GM12878 (cell line): Measurements from ENCODE around the gene ATF6. TPM values are rescaled to one million over a fixed set of nuclear protein-coding genes. Genes with fewer than 3 reads are reported as not detected.

Source experiments
- ATAC-seq: fragments of 200-7000 bp; cut with Tn5 transposase; 3 replicates; pipeline ENCODE4 v1.9.1; 2020; ENCODE audit warnings: mild to moderate bottlenecking, moderate library complexity
- BruUV-seq: library from RNA; stranded (reverse); fragments of 400-500 nt; replicated peaks from 2 replicates; lab custom pipeline; 2021; lab: Mats Ljungman, UMichigan
- CTCF ChIA-PET: fragments of 300-600 bp; sonication (Branson Sonifier 250); formaldehyde crosslinking; extraction: SDS; loops from one replicate; lab custom pipeline; 2021; ENCODE audit warnings: inconsistent platforms; lab: Yijun Ruan, JAX
- POLR2A ChIA-PET: fragments of 350-600 bp; formaldehyde crosslinking; extraction: SDS; loops from one replicate; lab custom pipeline; 2021; ENCODE audit warnings: inconsistent platforms; lab: Charles Lee
- RAD21 ChIA-PET: fragments of 300-600 bp; sonication (Branson Sonifier 250); formaldehyde crosslinking; loops from one replicate; lab custom pipeline; 2023; ENCODE audit warnings: antibody characterized with exemption; ENCODE audit not compliant: unreplicated experiment; lab: Charles Lee
- SMC1A ChIA-PET: fragments of 300-600 bp; sonication (Branson Sonifier 250); formaldehyde crosslinking; loops from one replicate; lab custom pipeline; 2023; ENCODE audit not compliant: unreplicated experiment, uncharacterized antibody; lab: Charles Lee
- DNase-seq: peaks from one replicate; pipeline ENCODE4 v3.0.0-alpha.2; 2011; ENCODE audit warnings: low read depth, low spot score
- FAIRE-seq: peaks from 3 replicates; lab custom pipeline; 2011; peaks lifted over from hg19 to GRCh38; lab: Jason Lieb, UNC
- H2AFZ ChIP-seq: 2 replicates; pipeline ENCODE4 v1.6.0; 2011; ENCODE audit warnings: low read depth, low read length, control low read depth; ENCODE audit not compliant: control insufficient read depth
- H3K27ac ChIP-seq: 2 replicates; pipeline ENCODE4 v1.5.1; 2011; ENCODE audit warnings: control low read depth; ENCODE audit not compliant: control insufficient read depth, insufficient read depth
- H3K27me3 ChIP-seq, 2 experiments: replicated peaks in 1 of 2; 2 replicates each; pipeline versions ENCODE4 v1.6.0 to v1.6.1; 2011; ENCODE audit warnings: low read length in 1 of 2; ENCODE audit not compliant: control insufficient read depth in 2 of 2, insufficient read depth in 2 of 2
- H3K36me3 ChIP-seq, 2 experiments: 2 replicates each; pipeline ENCODE4 v1.5.1; 2011; ENCODE audit warnings: low read length in 1 of 2; ENCODE audit not compliant: control insufficient read depth in 2 of 2, insufficient read depth in 2 of 2
- H3K4me1 ChIP-seq: 2 replicates; pipeline ENCODE4 v1.6.1; 2011; ENCODE audit warnings: mild to moderate bottlenecking, low read length, moderate library complexity, mixed read lengths; ENCODE audit not compliant: control insufficient read depth, insufficient read depth
- H3K4me2 ChIP-seq: 2 replicates; pipeline ENCODE4 v1.6.0; 2011; ENCODE audit warnings: control low read depth; ENCODE audit not compliant: control insufficient read depth, insufficient read depth
- H3K4me3 ChIP-seq: fragments of 200-600 bp; sonication (generic); 2 replicates; pipeline ENCODE4 v1.5.1; 2016
- H3K79me2 ChIP-seq: 2 replicates; pipeline ENCODE4 v1.6.0; 2011; ENCODE audit warnings: low read length; ENCODE audit not compliant: control insufficient read depth, insufficient read depth
- H3K9ac ChIP-seq: 2 replicates; pipeline ENCODE4 v1.8.0; 2011; ENCODE audit warnings: low read length, control low read depth, mixed read lengths; ENCODE audit not compliant: control insufficient read depth, insufficient read depth
- H3K9me3 ChIP-seq: replicated peaks from 3 replicates; pipeline ENCODE4 v1.5.1; 2011; ENCODE audit warnings: mild to moderate bottlenecking, low read length; ENCODE audit not compliant: control insufficient read depth, insufficient read depth
- H4K20me1 ChIP-seq: 2 replicates; pipeline ENCODE4 v1.6.0; 2011; ENCODE audit not compliant: control insufficient read depth, insufficient read depth
- BACH1 ChIP-seq: fragments of 450-650 bp; IDR thresholded peaks from 2 replicates; pipeline ENCODE4 v1.6.1; 2017; ENCODE audit warnings: mild to moderate bottlenecking, borderline replicate concordance
- BCL11A ChIP-seq: IDR thresholded peaks from 2 replicates; pipeline ENCODE4 v1.6.1; 2011; ENCODE audit warnings: low read depth, low read length
- BCL3 ChIP-seq: IDR thresholded peaks from 2 replicates; pipeline ENCODE4 v1.6.1; 2011; ENCODE audit warnings: borderline replicate concordance, low read depth, mild to moderate bottlenecking, moderate library complexity, low read length; ENCODE audit not compliant: insufficient read depth, poor library complexity, severe bottlenecking
- FOS ChIP-seq: IDR thresholded peaks from 3 replicates; pipeline ENCODE4 v1.6.1; 2011; ENCODE audit warnings: borderline replicate concordance; ENCODE audit not compliant: insufficient read length; ENCODE audit errors: extremely low read depth
- FOXK2 ChIP-seq: fragments of 450-650 bp; IDR thresholded peaks from 2 replicates; pipeline ENCODE4 v1.6.1; 2017; ENCODE audit warnings: mild to moderate bottlenecking, moderate library complexity
- GATAD2B ChIP-seq: fragments of 450-650 bp; conservative IDR thresholded peaks from 2 replicates; pipeline ENCODE4 v1.6.1; 2017; ENCODE audit warnings: low read depth, mild to moderate bottlenecking, moderate library complexity
- IRF3 ChIP-seq: fragments of 450-650 bp; IDR thresholded peaks from 2 replicates; pipeline ENCODE4 v1.6.1; 2014; ENCODE audit warnings: mild to moderate bottlenecking
- KDM1A ChIP-seq: fragments of 200-600 bp; sonication (generic); IDR thresholded peaks from 2 replicates; pipeline ENCODE4 v1.6.1; 2016; ENCODE audit warnings: borderline replicate concordance
- MYB ChIP-seq: fragments of 150-350 bp; IDR thresholded peaks from 2 replicates; pipeline ENCODE4 v1.6.1; 2014; ENCODE audit warnings: mild to moderate bottlenecking, low read depth, low read length, borderline replicate concordance
- NBN ChIP-seq: fragments of 450-650 bp; IDR thresholded peaks from 2 replicates; pipeline ENCODE4 v1.6.1; 2016
- PKNOX1 ChIP-seq: fragments of 450-650 bp; IDR thresholded peaks from 2 replicates; pipeline ENCODE4 v1.6.1; 2016; ENCODE audit warnings: mild to moderate bottlenecking
- RBBP5 ChIP-seq: fragments of 200-600 bp; sonication (generic); conservative IDR thresholded peaks from 2 replicates; pipeline ENCODE4 v1.6.1; 2016
- SUZ12 ChIP-seq: fragments of 200-600 bp; sonication (generic); IDR thresholded peaks from one replicate; pipeline ENCODE4 v1.6.1; 2018; ENCODE audit warnings: antibody characterized with exemption, mild to moderate bottlenecking; ENCODE audit not compliant: unreplicated experiment
- USF2 ChIP-seq: IDR thresholded peaks from 2 replicates; pipeline ENCODE4 v1.6.1; 2011; ENCODE audit warnings: low read depth, low read length, improper control_type of control experiment, borderline replicate concordance
- ZNF622 ChIP-seq: fragments of 450-650 bp; IDR thresholded peaks from 2 replicates; pipeline ENCODE4 v1.6.1; 2017; ENCODE audit warnings: mild to moderate bottlenecking, inconsistent platforms
- WGBS: methylation state at CpG from one replicate; pipeline ENCODE4 v1.1.6; 2016; ENCODE audit warnings: low lambda C conversion rate; ENCODE audit not compliant: insufficient replicate concordance, insufficient coverage; ENCODE audit errors: missing lambda C conversion rate; 5-methylcytosine and 5-hydroxymethylcytosine counted together
- in situ Hi-C: fragments of 300-500 bp; cut with MboI; formaldehyde crosslinking; loops from 9 replicates; pipeline ENCODE4 v1.14.3; 2018; ENCODE audit warnings: mixed read lengths
- intact Hi-C: fragments of 100-400 bp; cut with micrococcal nuclease; formaldehyde crosslinking; loops from one replicate; pipeline ENCODE4 v1.14.2; 2022; ENCODE audit not compliant: unreplicated experiment
- polyA plus RNA-seq, 11 experiments: library from polyadenylated mRNA; depleted of rRNA in 4 of 11; unstranded in 6 of 11; stranded (reverse) in 5 of 11; fragments of >200 nt; fragmentation: Nextera tagmentation in 4 of 11; fragmentation: Illumina TruSeq in 1 of 11; extraction: Ambion mirVana in 4 of 11; extraction: Trizol in 1 of 11; gene quantifications; 1 replicate in 1 of 11; 2 replicates in 10 of 11; pipeline versions ENCODE4 v1.2.1 to v1.2.3, GENCODE V29; 2011 to 2016; ENCODE audit warnings: inconsistent platforms in 2 of 11, missing spikeins in 2 of 11, low read depth in 1 of 11
- total RNA-seq, 4 experiments: library from RNA; depleted of rRNA in 3 of 4; stranded (reverse); fragments of >200 nt in 3 of 4; fragmentation: Illumina TruSeq in 1 of 4; extraction: Trizol in 1 of 4; gene quantifications; 2 replicates each; pipeline versions ENCODE4 v1.2.1 to v1.2.3, GENCODE V29; 2013 to 2021
- TF ChIP-seq, protein P1 (sequence below), 3 experiments: IDR thresholded peaks in 2 of 3; conservative IDR thresholded peaks in 1 of 3; 2 replicates each; pipeline ENCODE4 v1.5.1; 2011; ENCODE audit warnings: low read depth in 3 of 3, low read length in 3 of 3, mild to moderate bottlenecking in 3 of 3, control low read depth in 2 of 3, moderate library complexity in 2 of 3, inconsistent platforms in 1 of 3, mixed read lengths in 1 of 3; ENCODE audit not compliant: control insufficient read depth in 2 of 3, insufficient read depth in 1 of 3; ENCODE audit errors: extremely low read depth in 1 of 3

The ATF6 gene
- total and polyA plus RNA-seq, 10 of the 15 experiments (the other 5 are each of a cell fraction or from before 2014, with no cell fraction given), result 7.8 to 24.3 (median 14.7) TPM

DNA sequence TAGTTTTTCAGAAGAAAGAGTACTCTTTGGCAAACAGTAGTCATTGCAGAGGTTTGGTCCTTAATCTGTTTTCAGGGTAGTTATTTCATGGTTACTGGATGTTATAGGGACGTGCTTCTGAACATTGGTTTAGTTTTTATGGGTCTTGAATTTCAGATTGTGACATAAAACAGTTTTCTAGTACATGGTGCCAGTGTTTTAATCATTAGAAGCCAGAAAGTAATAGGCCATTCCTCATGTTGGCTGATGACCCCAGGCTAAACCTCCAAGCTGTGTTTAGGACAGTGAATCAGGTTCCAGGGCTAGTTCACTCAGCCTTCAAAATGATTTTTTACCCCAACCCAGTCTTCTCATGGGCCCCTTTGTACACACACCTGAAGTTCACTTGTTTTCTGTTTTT lies 184.3 kb downstream of the ATF6 start:
- ChIA-PET SMC1A (interaction anchor here (1.0 kb wide), 2 partner anchors 12 to 35 kb away, joined by 3 to 4 read pairs; no protein-coding TSS in a partner anchor), RAD21 (no interaction called here), CTCF (no interaction called here), POLR2A (no interaction called here)
- Histone ChIP-seq H3K27ac (no peak overlapping the region), H3K9ac (no peak overlapping the region), H3K4me1 (no peaks in the 10 kb centered on the region), H3K4me2 (no peak overlapping the region), H3K79me2 (no peaks in the 10 kb centered on the region), H3K4me3 (no peak overlapping the region), H3K36me3 (no peaks in the 10 kb centered on the region; a peak in 2 of 4 replicates), H2AFZ (no peak overlapping the region), H3K9me3 (no peaks in the 10 kb centered on the region), H4K20me1 (no peaks in the 10 kb centered on the region), H3K27me3 (no peaks in the 10 kb centered on the region)
- FAIRE-seq (no peak), ATAC-seq (no peak), DNase-seq (no peak)
- no peak for TF ChIP-seq MYB
- no peak for TF ChIP-seq FOS
- no peak for TF ChIP-seq ZNF622
- TF ChIP-seq BACH1, result no peak
- TF ChIP-seq USF2, result no peak
- no peak for TF ChIP-seq IRF3
- no peak for TF ChIP-seq FOXK2
- TF ChIP-seq PKNOX1, result no peak
- TF ChIP-seq, protein P1, sequence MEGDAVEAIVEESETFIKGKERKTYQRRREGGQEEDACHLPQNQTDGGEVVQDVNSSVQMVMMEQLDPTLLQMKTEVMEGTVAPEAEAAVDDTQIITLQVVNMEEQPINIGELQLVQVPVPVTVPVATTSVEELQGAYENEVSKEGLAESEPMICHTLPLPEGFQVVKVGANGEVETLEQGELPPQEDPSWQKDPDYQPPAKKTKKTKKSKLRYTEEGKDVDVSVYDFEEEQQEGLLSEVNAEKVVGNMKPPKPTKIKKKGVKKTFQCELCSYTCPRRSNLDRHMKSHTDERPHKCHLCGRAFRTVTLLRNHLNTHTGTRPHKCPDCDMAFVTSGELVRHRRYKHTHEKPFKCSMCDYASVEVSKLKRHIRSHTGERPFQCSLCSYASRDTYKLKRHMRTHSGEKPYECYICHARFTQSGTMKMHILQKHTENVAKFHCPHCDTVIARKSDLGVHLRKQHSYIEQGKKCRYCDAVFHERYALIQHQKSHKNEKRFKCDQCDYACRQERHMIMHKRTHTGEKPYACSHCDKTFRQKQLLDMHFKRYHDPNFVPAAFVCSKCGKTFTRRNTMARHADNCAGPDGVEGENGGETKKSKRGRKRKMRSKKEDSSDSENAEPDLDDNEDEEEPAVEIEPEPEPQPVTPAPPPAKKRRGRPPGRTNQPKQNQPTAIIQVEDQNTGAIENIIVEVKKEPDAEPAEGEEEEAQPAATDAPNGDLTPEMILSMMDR (IDR thresholded peaks at IDR 0.05 in 2 of 3, conservative IDR thresholded peaks at IDR 0.05 in 1 of 3; ENCODE audit: control insufficient read depth in 2 of 3, extremely low read depth in 1 of 3, insufficient read depth in 1 of 3, low read depth in 3 of 3, low read length in 3 of 3), result no peak
- no peak for TF ChIP-seq KDM1A
- TF ChIP-seq RBBP5, result no peak
- no peak for TF ChIP-seq BCL11A
- TF ChIP-seq BCL3, result no peak
- no peak for TF ChIP-seq SUZ12
- no peak for TF ChIP-seq NBN
- no peak for TF ChIP-seq GATAD2B
- in situ Hi-C loops, result no loop called here
- intact Hi-C loops, result no loop called here
- 97% methylated on average over 1 of the region's 1 CpG for WGBS
- BruUV-seq, result no TSS peak
